ENCODE data around the gene LILRB1.
"Not testable (repeated sequence)": the region's sequence is repeated elsewhere in the genome, so short reads cannot be mapped to it uniquely, and the experiment has no call there.

LILRB1 gene

DNA sequence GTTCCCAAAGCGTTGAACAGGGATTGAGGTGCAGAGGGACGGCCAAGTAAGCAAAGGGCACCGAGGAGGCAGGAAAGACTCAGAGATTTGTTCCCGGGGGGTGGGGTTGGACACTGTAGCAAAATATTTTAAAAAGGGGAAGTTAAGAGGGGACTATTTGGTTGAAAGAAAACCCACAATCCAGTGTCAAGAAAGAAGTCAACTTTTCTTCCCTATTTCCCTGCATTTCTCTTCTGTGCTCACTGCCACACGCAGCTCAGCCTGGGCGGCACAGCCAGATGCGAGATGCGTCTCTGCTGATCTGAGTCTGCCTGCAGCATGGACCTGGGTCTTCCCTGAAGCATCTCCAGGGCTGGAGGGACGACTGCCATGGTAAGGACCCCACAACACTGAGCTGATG, at the start of gene LILRB1:
Gene LILRB1, plus strand, starts transcription at position 223 of the 400 bp plus-strand sequence. CDS start 590 bp downstream, outside the sequence.
- Histone ChIP-seq H3K36me3 (peaks cover 0 to 50% (median 12%) of the 10 kb centered on the region in 11 experiments; a peak in 12 of 22 replicates), H3K4me3 (peak within 1 kb of the TSS; percentile 39 to 76 (median 63)), H4K20me1 (peaks cover 0 to 20% (median 0%) of the 10 kb centered on the region in 11 experiments; a peak in 6 of 22 replicates), H3K4me1 (peaks cover 78 to 94% (median 88%) of the 10 kb centered on the region in 10 experiments), H3K27ac (peak within 1 kb of the TSS; percentile 53 to 85 (median 78)), H3K4me2 (peak within 1 kb of the TSS; percentile 80 to 99 (median 96)), H3K9ac (peak within 1 kb of the TSS; percentile 64 to 86 (median 74))
- H3K9me3 ChIP-seq (replicated peaks in 1 of 11); H3K27me3 ChIP-seq: not testable (repeated sequence)

DNA sequence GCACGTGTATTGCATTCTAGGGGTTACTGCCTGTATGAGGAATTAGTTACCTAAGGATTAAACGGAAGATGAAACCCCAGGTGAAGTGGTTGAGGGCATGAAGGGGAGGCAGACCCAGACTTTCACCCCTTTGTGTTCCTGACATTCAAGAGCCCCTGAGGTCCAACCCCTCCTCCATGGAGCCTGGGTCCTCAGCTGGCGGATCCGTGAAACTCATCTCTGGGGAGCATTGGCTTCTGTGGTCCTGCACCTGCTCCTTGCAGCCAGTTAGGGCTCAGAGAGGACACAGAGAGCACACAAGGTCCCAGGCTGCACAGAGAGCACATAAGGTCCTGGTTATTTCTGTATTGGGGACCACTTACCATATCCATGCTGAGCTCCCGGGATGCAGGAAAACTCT, 43.9 kb upstream of the LILRB1 start:
- Histone ChIP-seq H3K27ac (peak overlapping the region in 5 of 11 experiments; percentile 5 to 63 (median 50); a peak in 8 of 22 replicates), H3K27me3 (peaks cover 0 to 11% (median 0%) of the 10 kb centered on the region in 11 experiments; a peak in 4 of 22 replicates), H3K36me3 (peaks cover 45 to 85% (median 77%) of the 10 kb centered on the region in 11 experiments), H3K9ac (peak overlapping the region in 4 of 11 experiments; percentile 37 to 47 (median 40); a peak in 4 of 22 replicates), H3K4me3 (no peak overlapping the region; a peak in 1 of 20 replicates), H3K4me2 (peak overlapping the region in 9 of 11 experiments; percentile 28 to 91 (median 77); a peak in 17 of 22 replicates), H4K20me1 (peaks cover 16 to 60% (median 41%) of the 10 kb centered on the region in 11 experiments; a peak in 19 of 22 replicates), H3K9me3 (replicated peaks in 1 of 11) (peaks cover 26 to 47% (median 31%) of the 10 kb centered on the region in 11 experiments), H3K4me1 (peaks cover 6 to 70% (median 59%) of the 10 kb centered on the region in 10 experiments)
- TF ChIP-seq Cebpa-rat (IDR thresholded peaks at IDR 0.05): no peak

GRCh38 chr19:54587026-54587425, 43.3 kb upstream of the LILRB1 start:
- H3K27ac ChIP-seq: peak overlapping the region in 5 of 11 experiments; percentile 5 to 63 (median 50); a peak in 8 of 22 replicates
- peaks cover 16 to 56% (median 41%) of the 10 kb centered on the region in 11 experiments; a peak in 19 of 22 replicates for H4K20me1 ChIP-seq
- H3K36me3 ChIP-seq: peaks cover 40 to 79% (median 71%) of the 10 kb centered on the region in 11 experiments
- H3K9me3 ChIP-seq (replicated peaks in 1 of 11): peaks cover 19 to 41% (median 25%) of the 10 kb centered on the region in 11 experiments
- H3K4me2 ChIP-seq: peak overlapping the region in 9 of 11 experiments; percentile 28 to 91 (median 77); a peak in 16 of 22 replicates
- no peak for TF ChIP-seq Cebpa-rat (IDR thresholded peaks at IDR 0.05)
- peaks cover 0 to 16% (median 0%) of the 10 kb centered on the region in 11 experiments; a peak in 4 of 22 replicates for H3K27me3 ChIP-seq
- H3K9ac ChIP-seq: peak overlapping the region in 4 of 11 experiments; percentile 37 to 47 (median 40); a peak in 6 of 22 replicates
- peaks cover 12 to 77% (median 65%) of the 10 kb centered on the region in 10 experiments for H3K4me1 ChIP-seq
- H3K4me3 ChIP-seq: no peak overlapping the region; a peak in 2 of 20 replicates

GRCh38 chr19:54593445-54593844, 36.8 kb upstream of the LILRB1 start, which contains the start of gene LILRA1:
TSS of gene LILRA1 (plus strand) at chr19:54593632. CDS start at chr19:54594245, 613 bp downstream.
- H4K20me1 ChIP-seq: not testable (repeated sequence)
- Histone ChIP-seq H3K36me3 (peaks cover 8 to 31% (median 13%) of the 10 kb centered on the region in 11 experiments; a peak in 18 of 22 replicates), H3K27ac (peak within 1 kb of the TSS in 10 of 11 experiments; percentile 6 to 73 (median 66); a peak in 18 of 22 replicates), H3K27me3 (peaks cover 0 to 22% (median 4%) of the 10 kb centered on the region in 11 experiments; a peak in 6 of 22 replicates), H3K9me3 (replicated peaks in 1 of 11) (peaks cover 0 to 18% (median 8%) of the 10 kb centered on the region in 11 experiments; a peak in 17 of 22 replicates), H3K4me1 (peaks cover 56 to 67% (median 60%) of the 10 kb centered on the region in 10 experiments), H3K4me3 (peak within 1 kb of the TSS in 8 of 10 experiments; percentile 4 to 66 (median 52); a peak in 15 of 20 replicates), H3K4me2 (peak within 1 kb of the TSS; percentile 77 to 97 (median 95)), H3K9ac (peak within 1 kb of the TSS; percentile 0 to 74 (median 62); a peak in 15 of 22 replicates)

- peaks cover 0 to 22% (median 4%) of the 10 kb centered on the region in 11 experiments; a peak in 6 of 22 replicates for H3K27me3 ChIP-seq
- H3K4me1 ChIP-seq: peaks cover 55 to 67% (median 59%) of the 10 kb centered on the region in 10 experiments
- peak overlapping the region; percentile 77 to 97 (median 95) for H3K4me2 ChIP-seq
- H3K27ac ChIP-seq: peak overlapping the region in 9 of 11 experiments; percentile 6 to 73 (median 62); a peak in 17 of 22 replicates
- H3K9me3 ChIP-seq (replicated peaks in 1 of 11): peaks cover 0 to 14% (median 7%) of the 10 kb centered on the region in 11 experiments; a peak in 17 of 22 replicates
- peak overlapping the region in 8 of 10 experiments; percentile 4 to 66 (median 52); a peak in 15 of 20 replicates for H3K4me3 ChIP-seq
- peak overlapping the region; percentile 0 to 74 (median 62); a peak in 15 of 22 replicates for H3K9ac ChIP-seq
- H3K36me3 ChIP-seq: peaks cover 5 to 26% (median 7%) of the 10 kb centered on the region in 11 experiments; a peak in 14 of 22 replicates
- not testable (repeated sequence) for H4K20me1 ChIP-seq
These were observed 36.2 kb upstream of the LILRB1 start for GRCh38 chr19:54593931-54594626.

DNA sequence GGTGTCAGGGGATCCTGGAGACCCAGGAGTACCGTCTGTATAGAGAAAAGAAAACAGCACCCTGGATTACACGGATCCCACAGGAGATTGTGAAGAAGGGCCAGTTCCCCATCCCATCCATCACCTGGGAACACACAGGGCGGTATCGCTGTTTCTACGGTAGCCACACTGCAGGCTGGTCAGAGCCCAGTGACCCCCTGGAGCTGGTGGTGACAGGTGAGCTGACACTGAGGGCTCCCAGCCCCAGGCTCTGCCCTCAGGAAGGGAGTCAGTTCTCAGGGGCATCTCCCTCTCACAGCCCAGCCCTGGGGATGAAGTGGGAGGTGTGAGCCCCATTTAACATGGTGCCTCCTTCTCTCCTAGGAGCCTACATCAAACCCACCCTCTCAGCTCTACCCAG, 35.5 kb upstream of the LILRB1 start:
- Histone ChIP-seq H3K27ac (peak overlapping the region in 6 of 11 experiments; percentile 54 to 71 (median 62); a peak in 8 of 22 replicates), H3K4me2 (peak overlapping the region; percentile 77 to 97 (median 95)), H3K4me3 (peak overlapping the region in 6 of 10 experiments; percentile 44 to 66 (median 56); a peak in 12 of 20 replicates), H3K27me3 (peaks cover 0 to 22% (median 4%) of the 10 kb centered on the region in 11 experiments; a peak in 6 of 22 replicates), H3K4me1 (peaks cover 55 to 64% (median 57%) of the 10 kb centered on the region in 10 experiments), H4K20me1 (no peaks in the 10 kb centered on the region), H3K36me3 (peaks cover 0 to 26% (median 4%) of the 10 kb centered on the region in 11 experiments; a peak in 11 of 22 replicates), H3K9ac (peak overlapping the region in 8 of 11 experiments; percentile 31 to 74 (median 64); a peak in 12 of 22 replicates), H3K9me3 (replicated peaks in 1 of 11) (peaks cover 0 to 11% (median 7%) of the 10 kb centered on the region in 11 experiments; a peak in 16 of 22 replicates)
- no peak for TF ChIP-seq Cebpa-rat (IDR thresholded peaks at IDR 0.05)

- Histone ChIP-seq H3K4me1 (peaks cover 49 to 71% (median 52%) of the 10 kb centered on the region in 10 experiments), H3K4me3 (peak overlapping the region in 3 of 10 experiments; percentile 7 to 54 (median 44); a peak in 4 of 20 replicates), H3K4me2 (peak overlapping the region; percentile 77 to 97 (median 95)), H3K36me3 (peaks cover 0 to 21% (median 0%) of the 10 kb centered on the region in 11 experiments; a peak in 4 of 22 replicates), H3K9ac (peak overlapping the region in 1 of 11 experiments; percentile 48; a peak in 2 of 22 replicates), H3K27me3 (peaks cover 0 to 16% (median 4%) of the 10 kb centered on the region in 11 experiments; a peak in 6 of 22 replicates)
- H3K27ac ChIP-seq; H3K9me3 ChIP-seq (replicated peaks in 1 of 11); H4K20me1 ChIP-seq: not testable (repeated sequence)
These were observed 34.4 kb upstream of the LILRB1 start for GRCh38 chr19:54595680-54596436.

Data from BLaER1 treated with 17β-estradiol and CSF1 and Interleukin-3, amounts not matched to agents 10 nM and 100 nM (cell line).